H9 (cell line): ENCODE results near the gene SIL1. TPM values are rescaled to one million over a fixed set of nuclear protein-coding genes. Genes with fewer than 3 reads are reported as not detected.
A peak's percentile ranks its signal among the peaks of the same experiment; 100 is the strongest.

Source experiments
- DNase-seq: peaks from one replicate; pipeline ENCODE4 v3.0.0-alpha.2; 2017
- H2AFZ ChIP-seq: one replicate; pipeline ENCODE4 v1.6.1; 2013; ENCODE audit warnings: mild to moderate bottlenecking, low read length, control low read depth, moderate library complexity
- H2AK5ac ChIP-seq: 2 replicates; pipeline ENCODE4 v1.6.1; 2013; ENCODE audit warnings: low read length, control low read depth, mixed read lengths; ENCODE audit not compliant: insufficient read length
- H2BK120ac ChIP-seq: one replicate; pipeline ENCODE4 v1.6.1; 2013; ENCODE audit warnings: low read depth, mild to moderate bottlenecking, low read length, control low read depth, inconsistent platforms; ENCODE audit not compliant: poor library complexity, severe bottlenecking
- H2BK12ac ChIP-seq: 2 replicates; pipeline ENCODE4 v1.6.1; 2013; ENCODE audit warnings: low read length, control low read depth, mixed read lengths, low read depth; ENCODE audit not compliant: insufficient read length
- H2BK15ac ChIP-seq: 2 replicates; pipeline ENCODE4 v1.6.1; 2013; ENCODE audit warnings: low read depth, low read length, control low read depth
- H2BK20ac ChIP-seq: one replicate; pipeline ENCODE4 v1.6.1; 2013; ENCODE audit warnings: low read depth, mild to moderate bottlenecking, low read length, control low read depth, inconsistent platforms; ENCODE audit not compliant: poor library complexity, severe bottlenecking
- H2BK5ac ChIP-seq: 2 replicates; pipeline ENCODE4 v1.6.1; 2013; ENCODE audit warnings: low read length, control low read depth, mixed read lengths; ENCODE audit not compliant: insufficient read length
- H3K14ac ChIP-seq: 2 replicates; pipeline ENCODE4 v1.6.1; 2013; ENCODE audit warnings: low read length, control low read depth; ENCODE audit not compliant: insufficient read depth
- H3K18ac ChIP-seq: 2 replicates; pipeline ENCODE4 v1.6.1; 2013; ENCODE audit warnings: low read depth, mild to moderate bottlenecking, mixed read lengths, low read length, control low read depth; ENCODE audit not compliant: insufficient read length
- H3K23ac ChIP-seq: 2 replicates; pipeline ENCODE4 v1.6.1; 2013; ENCODE audit warnings: low read length, control low read depth, mixed read lengths, low read depth; ENCODE audit not compliant: insufficient read length
- H3K23me2 ChIP-seq: 2 replicates; pipeline ENCODE4 v1.6.1; 2013; ENCODE audit warnings: low read depth, mild to moderate bottlenecking, mixed read lengths, low read length, control low read depth; ENCODE audit not compliant: insufficient read length, poor library complexity, severe bottlenecking
- H3K27ac ChIP-seq: 2 replicates; pipeline ENCODE4 v1.5.1; 2013; ENCODE audit warnings: low read length, control low read depth, mixed read lengths, low read depth; ENCODE audit not compliant: insufficient read length
- H3K27me3 ChIP-seq: 2 replicates; pipeline ENCODE4 v1.6.1; 2013; ENCODE audit warnings: low read length, control low read depth, inconsistent platforms; ENCODE audit not compliant: insufficient read depth
- H3K4ac ChIP-seq: 2 replicates; pipeline ENCODE4 v1.6.1; 2013; ENCODE audit warnings: low read depth, mild to moderate bottlenecking, control low read depth, inconsistent platforms, low read length, moderate library complexity
- H3K4me1 ChIP-seq: 2 replicates; pipeline ENCODE4 v1.6.1; 2013; ENCODE audit warnings: low read length, control low read depth, inconsistent platforms; ENCODE audit not compliant: insufficient read depth
- H3K4me2 ChIP-seq: 2 replicates; pipeline ENCODE4 v1.6.1; 2013; ENCODE audit warnings: low read length, control low read depth, mixed read lengths; ENCODE audit not compliant: insufficient read length, insufficient read depth
- H3K56ac ChIP-seq: 2 replicates; pipeline ENCODE4 v1.6.1; 2013; ENCODE audit warnings: low read depth, mild to moderate bottlenecking, mixed read lengths, low read length, control low read depth; ENCODE audit not compliant: insufficient read length
- H3K79me1 ChIP-seq: 2 replicates; pipeline ENCODE4 v1.6.1; 2013; ENCODE audit warnings: low read depth, mild to moderate bottlenecking, moderate library complexity, low read length, control low read depth, inconsistent platforms; ENCODE audit not compliant: insufficient read depth, poor library complexity, severe bottlenecking
- H3K79me2 ChIP-seq: 2 replicates; pipeline ENCODE4 v1.6.1; 2013; ENCODE audit warnings: low read length, control low read depth, inconsistent platforms; ENCODE audit not compliant: insufficient read depth
- H3K9ac ChIP-seq: 2 replicates; pipeline ENCODE4 v1.6.1; 2013; ENCODE audit warnings: low read length, control low read depth, mixed read lengths; ENCODE audit not compliant: insufficient read length; ENCODE audit errors: extremely low read depth
- H3K9me3 ChIP-seq: one replicate; pipeline ENCODE4 v1.6.1; 2013; ENCODE audit warnings: low read depth, low read length, inconsistent platforms; ENCODE audit not compliant: control insufficient read depth
- H3T11ph ChIP-seq: one replicate; pipeline ENCODE4 v1.6.1; 2013; ENCODE audit warnings: mild to moderate bottlenecking, low read length, control low read depth, inconsistent platforms
- H4K20me1 ChIP-seq: one replicate; pipeline ENCODE4 v1.6.1; 2013; ENCODE audit not compliant: control insufficient read depth, insufficient read length, insufficient read depth
- H4K5ac ChIP-seq: 2 replicates; pipeline ENCODE4 v1.6.1; 2013; ENCODE audit warnings: low read depth, mild to moderate bottlenecking, mixed read lengths, low read length, control low read depth; ENCODE audit not compliant: insufficient read length
- H4K8ac ChIP-seq: replicated peaks from 2 replicates; pipeline ENCODE4 v1.6.1; 2013; ENCODE audit warnings: low read length, control low read depth, mixed read lengths, low read depth; ENCODE audit not compliant: insufficient read length
- H4K91ac ChIP-seq: 2 replicates; pipeline ENCODE4 v1.6.1; 2013; ENCODE audit warnings: low read depth, mild to moderate bottlenecking, moderate library complexity, mixed read lengths, low read length, control low read depth; ENCODE audit not compliant: insufficient read length
- H3K27ac Mint-ChIP-seq, 3 experiments: 2 replicates in 2 of 3; 3 replicates in 1 of 3; pipeline ENCODE4 v1.8.0; 2020 to 2021; ENCODE audit warnings: mixed read lengths in 3 of 3, mild to moderate bottlenecking in 1 of 3, moderate library complexity in 1 of 3
- H3K27me3 Mint-ChIP-seq: 2 replicates; pipeline ENCODE4 v1.8.0; 2021; ENCODE audit warnings: low read depth, mild to moderate bottlenecking, moderate library complexity, mixed read lengths
- H3K36me3 Mint-ChIP-seq, 3 experiments: 2 replicates in 2 of 3; 3 replicates in 1 of 3; pipeline ENCODE4 v1.8.0; 2020 to 2021; ENCODE audit warnings: low read depth in 3 of 3, mixed read lengths in 3 of 3; ENCODE audit not compliant: insufficient read depth in 1 of 3
- H3K4me1 Mint-ChIP-seq, 2 experiments: 2 replicates each; pipeline ENCODE4 v1.8.0; 2020; ENCODE audit warnings: mixed read lengths in 2 of 2
- H3K4me3 Mint-ChIP-seq, 2 experiments: 2 replicates in 1 of 2; 3 replicates in 1 of 2; pipeline ENCODE4 v1.8.0; 2020 to 2021; ENCODE audit warnings: mild to moderate bottlenecking in 2 of 2, mixed read lengths in 2 of 2, moderate library complexity in 1 of 2
- H3K9me3 Mint-ChIP-seq, 2 experiments: 2 replicates in 1 of 2; 3 replicates in 1 of 2; pipeline ENCODE4 v1.8.0; 2020; ENCODE audit warnings: mild to moderate bottlenecking in 2 of 2, mixed read lengths in 2 of 2, moderate library complexity in 1 of 2
- CTCF ChIP-seq: fragments of 200-600 bp; sonication (generic); conservative IDR thresholded peaks from 3 replicates; pipeline ENCODE4 v1.8.0; 2021; ENCODE audit warnings: antibody characterized with exemption, mild to moderate bottlenecking
- WGBS: extraction: QIAGEN DNeasy Blood & Tissue Kit; methylation state at CpG from one replicate; pipeline ENCODE4 v1.1.7; 2013; ENCODE audit warnings: missing lambda C conversion rate, low lambda C conversion rate, mixed read lengths; ENCODE audit not compliant: insufficient read length; ENCODE audit errors: extremely low coverage; 5-methylcytosine and 5-hydroxymethylcytosine counted together
- total RNA-seq: library from RNA; stranded (reverse); gene quantifications from 2 replicates; pipeline ENCODE4 v1.2.1, GENCODE V29; 2021

SIL1 gene
- total RNA-seq, 1 experiment from 2014 or later: 10.6 TPM

DNA sequence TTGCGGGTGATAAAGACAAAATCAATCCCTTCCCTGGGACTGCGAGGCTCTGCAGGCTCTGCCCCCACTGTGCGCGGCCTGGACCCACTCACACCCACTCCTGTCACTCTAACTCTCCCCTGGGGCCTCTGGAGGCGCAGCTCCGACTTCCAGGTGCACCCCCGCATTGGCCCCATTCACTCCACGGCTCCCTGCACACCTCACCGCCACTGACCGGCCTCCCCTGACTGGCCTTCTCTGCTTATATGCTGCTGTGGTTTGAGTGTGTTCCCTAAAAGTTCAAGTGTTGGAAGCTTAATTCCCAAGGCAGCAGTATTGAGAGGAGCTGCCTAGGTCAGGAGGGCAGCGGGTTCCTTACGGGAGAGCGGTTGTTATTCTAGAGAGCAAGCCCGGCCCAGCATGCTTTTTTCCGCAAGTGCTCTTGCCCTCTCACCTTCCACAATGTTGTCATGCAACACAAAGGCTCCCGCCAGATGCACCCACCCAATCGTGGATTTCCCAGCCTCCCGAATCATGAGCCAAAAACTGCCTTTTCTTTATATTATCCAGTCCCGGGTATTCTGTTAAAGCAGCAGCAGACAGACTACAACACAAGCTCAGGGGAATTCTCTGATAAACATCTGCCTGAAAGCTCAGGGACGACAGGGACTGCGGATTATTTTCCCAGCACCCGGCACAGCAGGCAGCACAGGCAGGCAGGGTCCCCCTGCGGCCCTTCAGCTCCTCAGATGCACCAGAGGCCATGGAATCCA is 249.5 kb downstream of the SIL1 start:
- no peak for DNase-seq
- no CpG with 5 or more reads among the region's 23 CpGs for WGBS
- H2BK15ac ChIP-seq: no peak overlapping the region
- H3T11ph ChIP-seq: no peak overlapping the region
- TF ChIP-seq CTCF: no peak
- H2BK12ac ChIP-seq: no peak overlapping the region
- H2BK5ac ChIP-seq: no peak overlapping the region
- no peak overlapping the region for H4K5ac ChIP-seq
- Mint-ChIP-seq H3K4me3 (no peak overlapping the region), H3K36me3 (peaks cover 0 to 3% (median 0%) of the 10 kb centered on the region in 3 experiments; a peak in 1 of 7 replicates), H3K27ac (peak overlapping the region; percentile 40 to 90 (median 54); a peak in 5 of 7 replicates), H3K27me3 (peaks cover 1% of the 10 kb centered on the region; the same call in 1 of the 2 replicates), H3K9me3 (no peaks in the 10 kb centered on the region), H3K4me1 (peaks cover 24 to 36% of the 10 kb centered on the region in 2 experiments)
- no peak overlapping the region for H2BK20ac ChIP-seq
- H3K23ac ChIP-seq: no peak overlapping the region
- no peak overlapping the region for H2AFZ ChIP-seq
- H3K27me3 ChIP-seq: no peaks in the 10 kb centered on the region
- H4K91ac ChIP-seq: no peak overlapping the region
- no peak overlapping the region for H2BK120ac ChIP-seq
- no peak overlapping the region for H4K8ac ChIP-seq
- H3K4me2 ChIP-seq: no peak overlapping the region
- H3K27ac ChIP-seq: no peak overlapping the region
- H3K23me2 ChIP-seq: no peaks in the 10 kb centered on the region
- H3K4me1 ChIP-seq: no peaks in the 10 kb centered on the region
- no peak overlapping the region for H3K4ac ChIP-seq
- no peaks in the 10 kb centered on the region for H3K79me1 ChIP-seq
- no peak overlapping the region for H3K9ac ChIP-seq
- H3K56ac ChIP-seq: no peak overlapping the region
- no peak overlapping the region for H2AK5ac ChIP-seq
- H3K9me3 ChIP-seq: no peaks in the 10 kb centered on the region
- H4K20me1 ChIP-seq: no peaks in the 10 kb centered on the region
- H3K18ac ChIP-seq: no peak overlapping the region
- H3K14ac ChIP-seq: no peak overlapping the region; the same call in 1 of the 2 replicates
- no peaks in the 10 kb centered on the region for H3K79me2 ChIP-seq
